ENCODE data around the gene TICRR.

GRCh38 chr15:89566181-89566580, 9.1 kb upstream of the TICRR start:
- TF ChIP-seq POLR2A (IDR thresholded peaks at IDR 0.05) (no peak), CTCF (IDR thresholded peaks at IDR 0.05) (no peak), POLR2AphosphoS5 (IDR thresholded peaks at IDR 0.05; ENCODE audit: insufficient read depth in 1 of 2, low read depth in 1 of 2) (no peak)

All from vagina (tissue), 2 donors.